ENCODE results near the gene PANX2.

Gene PANX2

DNA sequence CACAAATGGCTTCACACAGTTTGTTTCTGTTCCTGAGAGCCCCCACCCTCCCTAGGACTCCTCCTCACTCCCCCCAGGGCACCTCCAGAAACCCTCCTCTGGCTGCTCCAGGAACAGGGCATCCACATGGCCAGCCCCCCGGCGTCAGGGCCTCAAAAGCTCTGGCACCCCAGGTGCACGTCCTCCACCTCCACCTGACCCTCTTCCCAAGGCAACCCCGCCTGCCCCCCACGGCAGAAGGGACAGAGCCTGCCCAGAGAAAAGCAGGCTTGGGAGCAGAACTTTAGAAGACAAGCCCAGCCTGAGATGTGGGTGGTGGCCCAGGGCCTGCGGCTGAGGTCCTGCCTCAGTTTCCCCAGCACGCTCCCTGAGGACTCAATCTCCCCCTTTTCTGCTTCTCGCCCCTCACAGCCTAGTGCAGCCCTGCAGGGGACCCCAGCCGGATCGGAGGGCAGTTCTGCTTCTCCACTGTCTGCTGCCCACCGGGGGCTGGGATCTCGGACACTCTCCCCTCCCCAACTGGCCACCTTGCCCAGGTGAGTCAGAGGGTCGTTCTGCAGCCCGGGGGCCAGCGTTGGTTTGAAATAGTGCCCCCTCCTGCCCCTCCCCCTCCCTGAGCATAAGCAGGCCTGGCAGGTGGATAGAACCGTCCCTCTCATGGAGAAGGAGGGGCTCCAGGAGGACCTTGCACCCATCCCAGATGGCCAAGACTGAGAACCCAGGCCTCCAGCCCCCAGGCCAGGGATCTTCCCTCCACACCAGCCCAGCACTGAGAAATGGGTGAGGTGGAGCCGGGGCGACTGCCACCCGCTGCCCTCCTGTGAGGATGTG is 12.8 kb downstream of the PANX2 start:
- DNase-seq (ENCODE audit: low read depth in 3 of 3) = no peak

GRCh38 chr22:50184004-50184901 is 13.7 kb downstream of the PANX2 start:
- DNase-seq (ENCODE audit: low read depth in 3 of 3) = no peak

DNA sequence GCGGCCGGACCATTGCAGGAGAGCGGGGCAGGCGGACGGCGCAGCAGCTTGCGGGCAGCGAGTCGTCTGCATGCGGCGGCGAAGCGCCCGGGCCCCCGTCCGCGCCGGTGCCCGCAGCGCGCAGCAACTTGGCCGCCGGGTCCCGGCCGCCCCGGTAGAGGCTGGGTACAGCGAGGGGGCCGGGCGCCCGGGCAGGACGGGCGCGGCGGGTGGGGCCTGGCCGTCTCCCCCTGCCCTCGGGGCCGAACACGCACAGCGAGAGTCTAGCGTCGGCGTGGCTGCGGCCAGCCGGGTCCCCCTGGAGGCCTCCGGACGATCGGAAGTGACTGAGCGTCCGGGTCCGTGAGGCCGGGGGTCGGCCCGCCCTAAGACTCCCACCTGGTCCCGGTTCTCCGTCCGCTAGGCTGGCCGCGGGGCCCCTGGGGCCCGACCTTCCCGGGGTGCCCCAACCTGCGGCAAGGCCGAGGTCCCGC is 14.4 kb downstream of the PANX2 start:
- DNase-seq (ENCODE audit: low read depth in 3 of 3) = no peak

GRCh38 chr22:50185375-50186087 is 15.0 kb downstream of the PANX2 start, which contains the start of gene TRABD:
Gene TRABD, plus strand, starts transcription at chr22:50185913. Its CDS starts 7,148 bp downstream, at chr22:50193061.
- DNase-seq (ENCODE audit: low read depth in 3 of 3) = peak; percentile 75 to 81 (median 77)

GRCh38 chr22:50186181-50186714 is 15.7 kb downstream of the PANX2 start:
- no peak for DNase-seq (ENCODE audit: low read depth in 3 of 3)

DNA sequence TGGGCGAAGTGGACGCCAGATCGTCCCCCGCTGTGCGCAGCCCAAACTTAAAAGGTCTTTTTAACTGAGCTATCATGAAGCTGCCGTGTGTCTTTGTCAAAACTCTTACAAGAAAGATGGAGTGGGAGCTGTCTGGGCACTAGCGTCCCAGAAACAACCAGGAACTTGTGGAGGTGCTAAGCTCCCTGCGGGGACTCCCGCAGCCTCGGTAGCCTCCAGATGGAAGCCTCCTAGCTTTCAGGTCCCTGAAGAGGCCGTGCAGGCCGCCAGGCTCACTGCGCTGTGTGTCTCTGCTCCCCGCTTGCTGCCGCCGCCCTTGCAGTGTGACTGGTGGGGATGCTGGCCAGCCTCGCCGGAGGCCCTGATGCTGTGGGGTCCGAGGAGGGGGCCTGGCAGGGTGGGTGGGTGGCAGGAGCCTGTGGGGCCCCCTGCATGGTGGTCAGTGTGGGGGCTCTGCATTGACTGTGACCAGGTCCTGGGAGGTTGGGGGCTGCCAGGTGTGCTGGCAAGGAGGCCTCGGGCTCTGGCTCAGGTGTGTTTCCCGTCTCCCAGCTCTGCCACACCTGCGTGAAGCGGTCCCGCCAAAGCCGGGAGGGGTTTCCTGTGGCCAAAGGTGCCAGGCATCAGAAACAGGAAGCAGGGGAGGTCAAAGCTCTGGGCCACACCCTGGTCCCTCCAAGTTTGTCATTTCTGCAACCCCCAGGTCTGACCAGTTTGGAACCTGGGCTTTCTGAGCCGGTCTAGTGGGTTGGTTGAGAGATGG is 16.4 kb downstream of the PANX2 start:
- no peak for DNase-seq (ENCODE audit: low read depth in 3 of 3)

GRCh38 chr22:50188356-50188755 is 17.8 kb downstream of the PANX2 start:
- no peak for DNase-seq (ENCODE audit: low read depth in 3 of 3)

DNA sequence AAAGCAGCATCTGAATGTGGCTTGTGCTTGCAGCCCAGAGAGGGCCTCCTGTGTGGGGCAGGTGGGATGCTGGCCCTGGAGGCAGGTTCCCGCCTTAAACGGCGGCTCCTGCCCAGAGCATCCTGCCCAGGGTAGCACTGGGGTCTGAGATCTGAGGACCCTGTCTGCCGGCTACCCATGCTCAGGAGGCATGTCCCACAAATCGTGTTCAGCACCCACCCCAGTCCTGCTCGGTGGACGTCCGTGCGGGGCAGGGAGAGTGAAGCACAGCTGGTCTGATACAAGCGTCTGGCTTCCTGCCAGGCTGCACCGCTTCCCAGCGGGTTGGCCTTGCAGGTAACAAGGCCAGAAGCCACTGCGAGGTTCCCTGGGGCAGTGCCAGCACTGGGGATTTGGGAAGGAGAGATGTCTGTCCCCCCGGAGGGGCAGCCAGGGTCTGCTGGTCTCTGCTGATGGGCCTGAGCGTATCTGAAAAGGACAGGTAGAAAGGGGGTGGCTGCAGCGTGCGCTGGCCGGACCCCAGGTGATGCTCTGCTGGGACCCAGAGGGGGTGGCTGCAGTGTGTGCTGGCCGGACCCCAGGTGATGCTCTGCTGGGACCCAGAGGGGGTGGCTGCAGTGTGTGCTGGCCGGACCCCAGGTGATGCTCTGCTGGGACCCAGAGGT is 18.8 kb downstream of the PANX2 start:
- DNase-seq (ENCODE audit: low read depth in 3 of 3) = no peak

DNA sequence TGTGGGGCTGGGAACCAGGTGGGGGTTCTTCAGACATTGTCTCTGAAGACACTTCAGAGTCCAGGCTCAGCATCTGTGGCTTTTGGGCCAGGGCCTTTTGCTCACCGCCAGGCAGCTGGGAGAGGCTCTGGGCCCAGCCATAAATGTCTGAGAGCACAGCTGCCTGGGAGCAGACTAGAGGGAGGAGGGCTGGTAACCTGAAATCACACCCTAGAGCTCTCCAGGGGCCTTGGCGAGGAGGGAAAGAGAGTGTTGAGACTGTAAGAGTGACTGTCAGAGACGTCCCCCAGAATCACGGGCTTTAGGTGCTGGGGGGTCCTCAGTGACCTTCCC is 19.3 kb downstream of the PANX2 start:
- no peak for DNase-seq (ENCODE audit: low read depth in 3 of 3)

GRCh38 chr22:50190182-50190940 is 19.8 kb downstream of the PANX2 start:
- peak in 2 of 3 experiments; percentile 48 to 57 for DNase-seq (ENCODE audit: low read depth in 3 of 3)

DNA sequence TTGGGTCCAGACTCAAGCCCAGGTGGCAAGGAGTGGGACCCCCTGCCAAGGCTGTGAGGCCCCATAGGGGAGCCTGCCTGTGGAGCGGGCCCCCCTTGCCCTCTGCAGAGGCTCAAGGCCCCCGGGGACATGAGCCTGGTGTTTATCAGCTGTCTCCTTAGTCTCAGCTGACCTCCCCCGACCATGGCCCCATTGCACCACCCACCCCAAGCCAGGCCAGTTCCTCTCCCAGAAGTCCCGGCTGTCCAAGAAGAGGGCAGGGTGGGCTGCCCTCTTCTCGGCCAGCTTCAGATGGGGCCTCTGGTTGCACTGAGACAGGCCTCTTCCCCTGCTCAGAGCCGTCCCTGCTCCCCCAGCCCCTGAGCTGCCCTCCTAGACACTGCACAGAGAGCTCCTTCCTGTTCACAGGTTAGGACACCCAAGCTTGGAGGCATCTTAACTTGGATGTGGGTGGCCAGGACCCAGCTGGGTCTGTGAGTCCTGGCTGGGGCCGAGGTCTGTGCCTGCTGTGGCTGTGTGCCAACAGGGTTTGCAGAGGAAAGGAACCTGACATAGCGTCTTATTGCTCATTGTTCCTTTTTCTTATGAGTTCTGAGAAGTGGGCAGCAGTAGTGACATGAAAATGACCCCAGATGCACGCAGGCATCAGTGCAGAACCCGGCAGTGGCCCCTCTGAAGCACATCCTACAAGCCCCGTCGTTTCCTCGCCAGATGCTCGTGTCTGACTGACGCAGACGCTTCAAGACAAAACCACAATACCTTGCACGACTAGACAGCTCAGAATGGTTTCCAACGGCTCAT is 20.6 kb downstream of the PANX2 start:
- DNase-seq (ENCODE audit: low read depth in 3 of 3) = peak in 1 of 3 experiments; percentile 56

- DNase-seq (ENCODE audit: low read depth in 3 of 3) = no peak
These were observed 22.1 kb downstream of the PANX2 start for GRCh38 chr22:50192436-50193204.

DNA sequence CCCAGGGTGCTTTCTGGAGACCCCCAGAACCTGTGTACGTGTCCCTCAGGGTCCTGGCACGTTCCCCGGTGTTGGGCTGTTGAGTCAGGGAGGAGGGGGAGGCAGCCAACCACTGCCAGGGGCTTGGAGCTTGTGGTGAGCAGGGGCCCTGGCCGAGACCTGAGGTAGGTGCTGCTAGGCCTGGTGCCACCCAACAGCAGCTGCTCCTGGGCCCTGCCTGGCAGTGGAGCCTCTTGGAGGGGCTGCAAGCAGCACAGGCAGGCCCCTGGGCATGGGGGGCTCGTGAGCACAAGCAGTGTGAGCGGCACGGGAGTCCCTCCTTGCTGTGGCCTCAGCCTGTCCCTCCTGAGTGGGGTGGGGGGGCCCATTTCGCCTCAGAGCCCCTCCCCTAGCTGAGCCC is 23.1 kb downstream of the PANX2 start:
- no peak for DNase-seq (ENCODE audit: low read depth in 3 of 3)

GRCh38 chr22:50194037-50194805 is 23.7 kb downstream of the PANX2 start:
- DNase-seq (ENCODE audit: low read depth in 3 of 3) = no peak

DNA sequence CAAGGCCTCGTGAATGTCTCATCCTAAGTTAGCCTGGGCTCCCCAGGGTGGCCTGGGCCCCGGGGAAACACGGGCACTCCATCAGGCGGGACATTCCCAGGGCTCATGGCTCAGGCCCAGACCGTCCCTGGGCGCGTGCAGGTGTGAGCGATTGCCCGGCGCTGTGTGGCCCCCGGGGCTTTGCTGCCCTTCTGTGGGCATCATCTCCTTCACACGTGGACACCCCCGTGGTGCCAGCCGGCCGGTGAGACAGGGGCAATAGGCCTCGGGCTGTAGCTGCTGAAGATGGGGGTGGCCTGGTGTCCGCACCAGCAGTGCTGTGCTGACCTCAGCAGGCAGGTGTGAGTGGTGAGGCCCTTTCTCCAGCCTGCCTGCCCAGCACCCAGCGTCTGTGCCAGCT is 25.7 kb downstream of the PANX2 start:
- no peak for DNase-seq (ENCODE audit: low read depth in 3 of 3)

- DNase-seq (ENCODE audit: low read depth in 3 of 3) = no peak
These were observed 26.7 kb downstream of the PANX2 start for GRCh38 chr22:50197000-50197800.

Measured in stimulated activated CD4-positive, alpha-beta T cell treated with anti-CD3 and anti-CD28 coated beads, TNF-alpha, amount 100 ng/mL, for 4 hours (primary cell).